GM06990 (cell line): ENCODE data around the gene TNC.

Experiments used
- DNase-seq: peaks from one replicate; pipeline ENCODE4 v3.0.0-alpha.2; 2011; ENCODE audit not compliant: insufficient read length; ENCODE audit errors: extremely low read depth
- H3K27me3 ChIP-seq: replicated peaks from 2 replicates; pipeline ENCODE4 v1.6.0; 2011; ENCODE audit warnings: low read length; ENCODE audit not compliant: control insufficient read depth, insufficient read depth
- H3K36me3 ChIP-seq: 2 replicates; pipeline ENCODE4 v1.5.1; 2011; ENCODE audit warnings: low read length; ENCODE audit not compliant: control insufficient read depth, insufficient read depth
- H3K4me3 ChIP-seq: replicated peaks from 2 replicates; pipeline ENCODE4 v1.5.1; 2011; ENCODE audit warnings: low read depth, mild to moderate bottlenecking, control low read depth, low read length
- TF ChIP-seq, protein P1 (sequence below): IDR thresholded peaks from 2 replicates; pipeline ENCODE4 v1.5.1; 2011; ENCODE audit warnings: low read length, control low read depth, mild to moderate bottlenecking, inconsistent platforms; ENCODE audit not compliant: insufficient read depth, poor library complexity, severe bottlenecking

The TNC gene

GRCh38 chr9:115116421-115117284, 1.3 kb downstream of the TNC start:
- no peak overlapping the region for H3K4me3 ChIP-seq
- TF ChIP-seq, protein P1, sequence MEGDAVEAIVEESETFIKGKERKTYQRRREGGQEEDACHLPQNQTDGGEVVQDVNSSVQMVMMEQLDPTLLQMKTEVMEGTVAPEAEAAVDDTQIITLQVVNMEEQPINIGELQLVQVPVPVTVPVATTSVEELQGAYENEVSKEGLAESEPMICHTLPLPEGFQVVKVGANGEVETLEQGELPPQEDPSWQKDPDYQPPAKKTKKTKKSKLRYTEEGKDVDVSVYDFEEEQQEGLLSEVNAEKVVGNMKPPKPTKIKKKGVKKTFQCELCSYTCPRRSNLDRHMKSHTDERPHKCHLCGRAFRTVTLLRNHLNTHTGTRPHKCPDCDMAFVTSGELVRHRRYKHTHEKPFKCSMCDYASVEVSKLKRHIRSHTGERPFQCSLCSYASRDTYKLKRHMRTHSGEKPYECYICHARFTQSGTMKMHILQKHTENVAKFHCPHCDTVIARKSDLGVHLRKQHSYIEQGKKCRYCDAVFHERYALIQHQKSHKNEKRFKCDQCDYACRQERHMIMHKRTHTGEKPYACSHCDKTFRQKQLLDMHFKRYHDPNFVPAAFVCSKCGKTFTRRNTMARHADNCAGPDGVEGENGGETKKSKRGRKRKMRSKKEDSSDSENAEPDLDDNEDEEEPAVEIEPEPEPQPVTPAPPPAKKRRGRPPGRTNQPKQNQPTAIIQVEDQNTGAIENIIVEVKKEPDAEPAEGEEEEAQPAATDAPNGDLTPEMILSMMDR: no peak
- DNase-seq: no peak
- no peaks in the 10 kb centered on the region for H3K36me3 ChIP-seq
- no peaks in the 10 kb centered on the region; the same call in none of the 2 replicates for H3K27me3 ChIP-seq

GRCh38 chr9:115115924-115116323, 2.0 kb downstream of the TNC start:
- TF ChIP-seq, protein P1: no peak
- DNase-seq: no peak
- no peak overlapping the region for H3K4me3 ChIP-seq
- H3K36me3 ChIP-seq: no peaks in the 10 kb centered on the region
- no peaks in the 10 kb centered on the region; the same call in none of the 2 replicates for H3K27me3 ChIP-seq

DNA sequence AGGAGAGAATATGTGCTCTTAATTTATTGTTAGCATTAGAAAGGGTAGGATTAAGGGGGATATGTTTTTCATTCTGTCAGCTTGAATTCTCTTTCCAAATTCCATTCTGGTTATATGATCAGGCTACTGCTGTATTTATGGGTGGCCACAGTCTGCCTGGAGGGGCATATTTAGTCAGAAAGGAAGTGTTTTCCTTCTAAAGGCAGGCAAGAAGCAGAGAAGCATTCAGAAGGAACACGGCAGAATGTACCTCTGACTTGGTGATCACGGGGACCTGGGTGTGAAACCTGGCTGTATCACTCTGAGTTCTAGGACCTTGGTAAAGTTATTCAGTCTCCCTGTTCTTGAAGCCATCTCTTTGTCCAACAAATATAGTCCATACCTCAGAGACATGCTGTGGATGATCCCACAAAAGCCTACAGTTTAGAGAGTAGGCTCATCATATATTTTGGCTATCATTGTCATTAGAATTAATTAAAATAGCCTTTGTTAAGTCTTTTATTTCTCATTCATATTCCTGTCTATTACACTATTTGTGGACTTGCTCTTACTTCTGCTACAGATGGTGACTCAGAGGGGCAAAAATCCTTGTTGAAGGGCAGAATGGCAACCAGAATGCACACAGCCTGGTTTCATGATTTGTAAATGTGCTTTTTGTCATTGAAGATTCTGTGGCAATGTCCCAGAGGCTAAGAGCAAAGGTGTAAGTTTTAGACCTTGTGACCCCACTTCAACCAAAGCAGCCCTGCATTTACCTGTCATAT, 2.7 kb downstream of the TNC start:
- TF ChIP-seq, protein P1: no peak
- DNase-seq: no peak
- H3K27me3 ChIP-seq: no peaks in the 10 kb centered on the region; the same call in none of the 2 replicates
- no peaks in the 10 kb centered on the region for H3K36me3 ChIP-seq
- H3K4me3 ChIP-seq: no peak overlapping the region

DNA sequence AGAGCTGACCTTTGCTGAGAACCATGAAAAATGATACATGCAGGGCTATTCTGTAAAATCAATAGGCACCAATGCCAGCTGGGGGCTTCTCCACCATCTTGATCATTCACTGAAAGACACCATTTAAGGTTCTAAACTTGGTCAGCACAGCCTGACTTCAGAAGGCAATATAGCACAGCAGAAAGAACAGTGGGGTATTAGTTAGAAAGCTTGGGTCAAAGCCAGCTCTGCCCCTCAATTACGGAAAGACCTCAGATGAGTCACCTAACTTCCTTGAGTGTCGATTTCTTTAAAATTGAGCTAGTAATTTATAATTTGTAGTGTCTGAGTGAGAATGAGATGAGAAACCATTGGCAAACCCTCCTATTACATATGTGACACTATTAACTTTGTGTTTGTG, 3.4 kb downstream of the TNC start:
- no peaks in the 10 kb centered on the region; the same call in none of the 2 replicates for H3K27me3 ChIP-seq
- no peak for DNase-seq
- TF ChIP-seq, protein P1: no peak

GRCh38 chr9:115114084-115114483, 3.9 kb downstream of the TNC start:
- no peaks in the 10 kb centered on the region; the same call in none of the 2 replicates for H3K27me3 ChIP-seq
- no peak for DNase-seq
- no peak overlapping the region for H3K4me3 ChIP-seq
- no peaks in the 10 kb centered on the region for H3K36me3 ChIP-seq
- TF ChIP-seq, protein P1: no peak

More for the DNA sequence above, 3.4 kb downstream of the TNC start:
- Histone ChIP-seq H3K36me3 (no peaks in the 10 kb centered on the region), H3K4me3 (no peak overlapping the region)
